GM19193 (cell line): ENCODE data around the gene NELL1.

Experiments used
- POLR2A ChIP-seq: IDR thresholded peaks from 4 replicates; pipeline ENCODE4 v1.6.1; 2011; ENCODE audit not compliant: insufficient read depth, insufficient read length; ENCODE audit errors: extremely low read depth

The NELL1 gene

DNA sequence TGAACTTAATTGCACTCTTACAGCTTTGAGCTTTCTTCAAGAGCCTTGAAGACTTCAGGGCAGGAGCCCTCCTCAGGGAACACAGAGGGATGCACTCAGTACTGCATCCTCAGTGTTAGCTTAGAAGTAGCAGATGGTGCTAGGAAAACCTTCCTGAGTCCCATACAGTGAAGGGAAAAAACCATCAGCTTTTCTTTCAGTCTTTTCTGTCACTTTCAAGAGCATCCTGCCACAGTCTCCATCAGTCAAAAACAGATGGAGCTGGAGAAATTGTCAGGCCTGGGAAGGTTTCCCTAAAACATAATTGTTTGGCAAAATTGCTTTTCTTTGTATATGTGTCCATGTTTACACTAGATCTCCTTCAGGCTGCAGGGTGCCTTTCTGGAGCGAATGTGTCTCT, 384.1 kb downstream of the NELL1 start:
- no peak for TF ChIP-seq POLR2A

DNA sequence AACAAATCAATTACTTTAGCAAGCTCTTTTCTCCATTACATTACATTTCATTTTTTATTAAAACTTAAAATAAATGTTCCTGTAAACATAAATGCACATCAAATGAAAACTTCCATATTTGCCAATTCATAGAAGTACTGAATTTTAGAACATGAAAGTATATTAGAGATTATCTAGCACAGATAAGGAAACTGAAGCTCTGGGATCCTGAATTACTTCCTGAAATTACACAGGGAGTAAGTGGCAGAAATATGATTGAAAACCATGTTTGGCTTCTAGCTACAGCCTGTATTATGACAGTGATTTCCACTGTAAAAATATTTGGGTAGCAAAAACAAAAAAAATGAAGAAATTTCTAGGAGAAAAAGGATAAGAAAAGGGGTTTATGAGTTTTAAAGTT, 387.3 kb downstream of the NELL1 start:
- TF ChIP-seq POLR2A = no peak

DNA sequence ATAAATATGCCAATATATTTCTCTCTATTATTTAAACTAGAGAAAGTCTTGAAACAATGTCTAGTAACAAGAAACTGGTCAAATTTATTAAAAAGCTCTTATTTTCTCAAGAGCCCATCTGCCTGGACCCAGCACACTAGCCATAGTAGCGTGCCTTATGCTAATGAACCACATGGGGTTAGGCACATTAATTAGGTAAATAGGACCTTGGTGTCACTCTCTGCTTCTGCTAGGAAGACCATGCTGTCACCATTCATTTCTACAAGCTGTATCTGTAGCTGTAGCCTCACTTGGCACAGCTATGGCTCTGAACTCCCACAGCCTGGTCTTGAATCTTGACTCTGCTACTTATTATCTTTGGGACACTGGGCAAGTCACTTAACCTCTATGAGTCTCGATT, 390.5 kb downstream of the NELL1 start:
- TF ChIP-seq POLR2A = no peak

DNA sequence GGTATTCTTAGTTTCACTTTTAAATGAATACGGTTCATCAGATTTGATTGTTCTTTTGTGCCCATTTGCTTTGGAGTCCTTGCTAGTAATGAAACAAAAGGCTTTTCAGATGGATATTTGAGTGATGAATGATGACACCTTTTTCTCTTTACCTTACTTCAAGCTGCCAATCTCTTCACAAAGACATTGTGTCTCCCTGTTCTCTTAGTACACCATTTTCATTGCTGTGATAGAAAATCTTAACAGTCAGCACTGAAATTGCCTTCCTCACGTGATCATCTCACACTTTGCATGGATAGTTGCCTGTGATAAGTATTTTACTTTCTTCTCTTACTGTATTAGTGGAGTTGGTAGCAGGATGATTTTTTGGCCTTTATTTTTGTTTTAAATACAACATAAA, 396.6 kb downstream of the NELL1 start:
- no peak for TF ChIP-seq POLR2A

DNA sequence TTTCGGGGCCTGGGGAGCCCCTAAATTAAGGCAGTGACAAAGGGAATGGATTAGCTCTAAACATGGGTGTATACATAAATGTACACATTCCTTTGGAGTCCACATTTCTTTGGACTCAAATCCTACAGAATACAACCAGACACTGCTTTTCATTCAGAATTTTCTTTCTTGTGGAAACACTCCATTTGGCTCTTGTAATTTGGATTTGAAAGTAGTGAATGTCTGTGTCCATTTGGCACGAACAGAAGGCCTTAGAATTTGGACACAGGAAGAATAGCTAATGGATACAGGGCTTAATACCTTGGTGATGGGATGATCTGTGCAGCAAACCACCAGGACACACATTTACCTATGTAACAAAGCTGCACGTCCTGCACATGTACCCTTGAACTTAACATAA, 399.5 kb downstream of the NELL1 start:
- no peak for TF ChIP-seq POLR2A

DNA sequence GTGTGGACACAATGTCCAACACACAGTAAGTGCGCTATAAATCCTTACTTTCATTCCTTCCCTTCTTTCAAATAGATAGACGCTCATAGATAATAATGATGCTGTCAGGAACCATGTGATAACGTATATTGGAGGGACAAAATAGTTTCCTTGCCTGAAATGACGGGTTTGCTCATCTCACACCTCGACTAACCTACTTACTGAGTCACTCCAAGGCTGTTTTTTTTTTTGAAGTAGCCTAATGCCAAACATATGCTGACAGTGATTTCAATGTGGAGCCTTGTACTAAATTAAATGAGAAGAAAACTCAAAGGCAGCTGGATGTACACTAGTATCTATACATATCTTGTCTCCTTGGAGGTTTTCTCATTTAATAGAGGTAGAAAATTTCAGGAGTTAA, 400.5 kb downstream of the NELL1 start:
- no peak for TF ChIP-seq POLR2A

DNA sequence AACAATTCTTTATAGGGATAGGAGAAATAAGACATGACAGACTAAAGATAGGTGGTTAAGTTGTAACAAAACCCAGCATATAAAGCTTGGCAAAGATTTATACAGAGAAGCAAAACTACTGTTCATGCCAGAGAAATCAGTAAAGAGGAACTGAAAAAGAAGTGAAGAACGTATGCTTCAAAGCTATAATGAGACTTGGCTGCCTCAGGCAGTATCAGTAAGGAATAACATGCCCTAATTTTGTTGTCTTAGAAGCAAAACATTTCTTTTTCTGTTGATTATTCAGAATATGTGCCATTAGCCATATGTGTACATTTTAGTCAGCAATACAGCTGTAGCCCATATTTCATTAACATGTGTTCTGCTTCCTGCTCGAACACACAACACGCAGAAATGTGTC, 403.2 kb downstream of the NELL1 start:
- TF ChIP-seq POLR2A = no peak

DNA sequence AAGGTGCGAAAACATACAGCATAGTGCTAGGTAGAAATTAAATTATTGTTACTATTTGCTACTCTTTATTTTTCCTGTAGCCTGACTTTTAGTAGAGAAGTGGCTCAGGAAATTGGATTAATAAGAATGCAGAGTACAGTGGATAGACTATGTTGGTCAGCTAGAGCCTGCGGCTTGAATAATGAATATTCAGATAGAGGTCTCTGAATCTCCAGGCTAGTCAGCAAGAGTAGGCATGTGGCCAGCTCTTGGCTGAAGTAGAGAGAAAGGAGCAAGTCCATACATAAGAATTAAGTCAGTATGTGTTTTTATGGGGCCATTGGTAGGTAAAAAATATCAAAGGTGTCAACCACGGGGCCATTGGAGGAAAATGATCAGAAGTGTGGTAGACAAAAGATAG, 413.5 kb downstream of the NELL1 start:
- no peak for TF ChIP-seq POLR2A

DNA sequence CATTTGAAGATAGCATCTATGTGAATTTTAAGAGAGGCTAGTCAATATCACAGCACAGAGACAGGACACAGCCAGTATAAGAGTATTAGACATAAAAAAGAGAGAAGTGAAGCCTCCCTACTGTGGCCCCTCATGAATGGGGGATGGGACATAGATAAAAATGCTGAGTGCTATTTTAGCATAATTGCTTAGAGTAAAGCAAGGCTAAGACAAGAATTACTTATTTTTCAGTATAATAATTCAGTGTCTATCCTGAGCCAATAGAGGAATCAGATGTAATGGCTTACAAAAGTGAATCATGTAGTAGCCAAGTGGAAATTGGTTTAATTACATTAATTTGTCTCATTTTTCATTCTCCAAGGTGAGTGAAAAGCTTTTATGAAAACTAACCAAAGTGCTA, 419.5 kb downstream of the NELL1 start:
- no peak for TF ChIP-seq POLR2A

DNA sequence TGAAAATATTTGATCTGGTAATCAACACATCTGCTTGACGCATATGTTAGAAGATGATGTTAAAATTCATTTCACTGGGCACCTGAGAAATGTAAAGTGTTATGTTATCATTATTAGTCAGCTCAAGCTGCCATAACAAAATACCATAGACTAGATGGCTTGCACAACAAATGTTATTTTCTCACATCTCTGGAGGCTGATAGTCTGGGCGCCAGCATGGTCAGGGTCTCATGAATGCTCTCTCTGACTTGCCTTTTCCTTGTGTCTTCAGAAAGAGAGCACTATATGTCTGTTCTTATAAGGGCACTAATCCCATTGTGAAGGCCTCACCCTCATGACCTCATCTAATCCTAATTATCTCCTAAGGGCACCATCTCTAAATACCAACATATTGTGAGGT, 435.3 kb downstream of the NELL1 start:
- TF ChIP-seq POLR2A = no peak

DNA sequence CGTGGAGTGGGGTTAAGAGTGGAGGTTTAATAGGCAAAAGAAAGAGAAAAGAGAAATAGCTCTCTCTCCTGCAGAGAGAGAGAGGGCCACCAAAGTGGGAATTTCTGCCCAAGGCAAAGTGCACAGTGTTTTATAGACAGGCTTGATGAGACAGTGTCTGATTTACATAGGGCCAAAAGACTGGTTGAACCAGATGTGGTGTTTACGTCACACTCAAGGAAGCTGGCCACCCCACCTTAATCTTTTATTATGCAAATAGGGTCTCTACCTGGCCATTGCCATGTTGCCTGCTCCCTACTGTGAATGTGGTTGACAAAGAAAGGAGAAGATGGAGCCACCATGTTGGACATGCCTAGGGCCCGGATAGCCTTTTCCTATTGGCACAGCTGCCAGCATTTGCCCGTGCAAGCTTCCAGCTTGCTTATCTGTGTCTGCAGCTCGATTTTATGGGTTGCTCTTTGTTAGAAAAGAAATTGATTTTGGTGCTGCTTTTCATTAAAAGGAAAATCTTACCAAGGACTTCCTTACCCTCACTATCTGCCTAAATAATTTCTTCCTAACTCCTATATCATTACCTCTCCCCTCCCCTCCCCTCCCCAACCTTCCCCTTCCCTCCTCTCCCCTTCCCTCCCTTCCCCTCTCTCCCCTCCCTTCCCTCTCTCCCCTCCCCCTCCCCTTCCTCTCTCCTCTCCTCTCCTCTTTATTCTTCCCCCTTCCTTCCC, 436.0 kb downstream of the NELL1 start:
- TF ChIP-seq POLR2A = no peak

DNA sequence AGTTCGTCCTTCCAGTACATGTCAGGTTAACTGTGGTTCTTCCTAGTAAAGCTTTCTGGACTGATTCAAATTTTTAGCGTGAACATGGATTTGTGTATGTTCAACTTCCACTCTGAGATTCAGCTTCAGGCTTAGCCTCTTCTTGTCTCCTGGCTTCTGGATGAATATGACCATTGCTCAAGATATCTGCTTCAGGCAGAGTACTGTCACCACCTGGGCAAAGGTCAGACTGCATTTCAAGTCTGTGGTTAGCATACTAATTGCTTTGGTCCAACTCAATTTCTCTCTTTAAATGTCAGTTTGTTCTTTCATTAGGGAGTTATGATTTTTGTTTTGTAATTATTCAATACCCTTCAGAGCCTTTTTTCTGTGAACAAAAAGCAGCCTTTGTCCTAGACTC, 440.0 kb downstream of the NELL1 start:
- no peak for TF ChIP-seq POLR2A

DNA sequence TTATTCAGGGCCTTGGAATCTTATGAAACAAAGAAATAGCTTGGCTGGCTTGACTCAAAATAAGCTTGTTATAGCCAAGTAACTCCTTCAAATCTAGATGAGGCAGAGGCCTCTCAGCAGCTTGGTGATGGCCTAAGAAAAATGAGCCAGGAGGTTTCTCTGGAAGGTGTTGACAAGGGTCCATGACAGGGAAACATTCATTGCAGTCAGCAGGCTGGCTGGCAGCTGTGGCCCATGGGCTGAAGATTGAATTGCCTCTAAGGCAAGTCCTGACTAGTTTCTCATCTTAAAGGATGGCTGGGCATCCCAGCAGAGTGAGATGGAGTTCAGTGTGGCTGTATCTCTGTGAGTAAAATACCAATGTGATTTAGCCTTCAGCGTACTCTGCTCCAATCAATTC, 441.0 kb downstream of the NELL1 start:
- no peak for TF ChIP-seq POLR2A

DNA sequence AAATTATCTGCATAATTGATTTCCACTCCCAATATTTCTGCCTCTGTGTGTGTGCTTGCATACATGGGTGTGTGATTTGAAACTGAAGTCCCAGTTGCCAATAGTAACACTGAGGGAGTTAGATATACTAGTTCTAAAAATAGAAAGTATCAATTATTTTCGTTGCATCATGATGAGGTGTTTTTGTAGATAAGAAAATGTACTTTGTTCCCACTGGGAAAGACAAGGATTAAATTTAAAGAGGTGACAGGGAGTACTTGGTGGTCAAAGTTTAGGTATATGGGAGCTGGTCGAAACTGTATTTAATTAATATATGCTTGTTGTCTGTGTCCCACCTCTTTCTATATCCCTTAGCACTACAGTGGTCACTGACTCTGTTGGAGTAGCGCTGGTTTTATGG, 444.5 kb downstream of the NELL1 start:
- TF ChIP-seq POLR2A = no peak

DNA sequence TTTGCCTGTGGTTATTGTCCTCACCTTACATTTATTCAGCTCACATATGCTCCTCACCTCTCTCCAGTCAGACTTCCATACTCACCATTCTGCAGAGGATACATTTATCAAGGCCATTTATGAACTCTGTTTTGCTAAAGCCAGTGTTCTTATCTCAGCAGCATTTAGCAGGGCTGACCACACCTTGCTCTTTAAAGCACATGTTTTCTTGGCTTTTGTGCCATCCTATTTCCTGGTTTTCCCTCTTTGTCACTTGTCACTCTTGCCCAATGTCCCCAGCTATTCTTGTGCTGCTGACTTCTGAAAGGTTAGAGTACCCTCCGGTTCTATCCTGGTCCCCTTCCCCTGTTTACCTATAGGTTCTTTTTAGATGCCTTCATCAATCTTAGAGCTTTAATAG, 446.6 kb downstream of the NELL1 start:
- TF ChIP-seq POLR2A = no peak

DNA sequence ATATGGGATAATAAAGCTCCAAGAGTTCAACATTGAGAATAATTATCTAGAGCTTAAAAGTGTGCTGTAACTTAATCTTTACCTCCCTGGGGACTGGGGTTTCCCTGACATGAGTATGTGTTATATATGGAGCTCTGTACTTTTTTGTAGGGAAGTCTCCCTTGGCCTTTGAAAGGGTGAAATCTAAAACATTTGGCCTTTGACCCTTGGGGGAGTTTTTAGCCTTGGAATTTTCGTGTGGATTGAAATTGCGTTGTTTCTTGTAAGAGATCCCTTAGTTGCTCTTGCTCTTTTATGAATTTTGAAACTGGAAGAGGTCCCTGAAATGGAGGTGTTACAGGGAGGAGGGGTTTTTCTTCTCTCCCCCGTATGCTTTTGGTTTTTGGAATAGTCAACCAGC, 450.0 kb downstream of the NELL1 start:
- TF ChIP-seq POLR2A = no peak

DNA sequence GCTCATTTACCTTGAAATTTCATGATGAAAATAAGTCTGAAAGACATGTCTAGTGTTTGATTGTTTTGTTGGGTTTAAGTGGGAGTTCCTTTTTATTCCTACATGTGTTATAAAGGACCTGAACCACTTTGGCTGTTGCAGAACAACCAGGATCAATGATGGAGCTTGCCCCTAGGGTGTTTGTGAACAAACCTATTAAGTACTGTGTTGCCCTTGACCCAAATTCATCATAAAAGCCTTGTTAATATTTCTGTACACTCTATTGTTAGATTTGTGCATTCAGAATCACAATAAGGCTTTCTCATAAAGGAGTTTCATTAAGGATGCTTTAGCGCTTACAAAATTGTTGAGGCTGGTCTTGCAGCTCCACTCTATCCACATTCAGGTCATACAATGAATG, 452.6 kb downstream of the NELL1 start:
- no peak for TF ChIP-seq POLR2A

DNA sequence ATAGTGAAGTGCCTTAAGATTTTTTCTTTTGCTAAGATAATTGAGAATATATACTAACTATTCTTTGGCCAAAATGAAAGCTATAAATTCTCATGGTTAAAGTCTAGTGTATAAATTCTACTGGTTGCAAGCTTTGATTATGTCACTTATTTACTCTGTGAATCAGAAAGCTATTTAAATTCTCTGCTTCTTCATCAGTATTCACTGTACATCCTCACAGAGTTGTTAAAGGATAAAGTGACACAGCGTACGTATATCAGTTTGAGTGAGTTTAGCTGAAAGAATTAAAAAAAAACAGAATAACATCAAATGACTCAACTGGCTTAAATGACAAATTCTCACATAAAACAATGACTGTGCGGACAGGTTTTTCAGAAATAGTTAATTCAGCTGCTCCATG, 453.1 kb downstream of the NELL1 start:
- no peak for TF ChIP-seq POLR2A

DNA sequence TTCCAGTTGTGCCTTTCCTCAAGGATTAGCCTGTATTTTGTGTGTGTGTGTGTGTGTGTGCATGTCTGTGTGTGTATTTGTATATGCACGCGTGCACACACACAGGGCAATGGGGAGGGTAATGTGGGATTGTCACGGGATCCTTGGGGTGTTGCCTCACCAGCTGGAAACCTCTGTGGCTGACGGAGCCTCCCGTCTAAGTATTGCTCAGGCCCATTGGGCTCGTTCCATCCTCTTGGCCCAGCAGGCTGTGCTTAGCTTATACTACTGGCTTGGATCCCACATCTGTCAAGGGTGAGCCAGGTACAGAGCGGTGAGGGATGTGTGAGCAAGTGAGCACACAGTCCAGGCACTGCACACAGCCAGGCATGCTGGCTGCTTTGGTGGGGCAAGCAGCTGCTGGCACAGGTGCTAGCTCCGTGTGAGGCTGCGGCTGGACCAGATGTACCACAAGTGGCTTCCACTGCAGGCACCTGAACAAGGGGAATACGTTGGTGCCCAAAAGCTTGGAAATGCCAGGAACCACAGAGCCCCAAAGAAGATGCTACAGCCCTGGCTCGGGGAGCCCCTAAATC, 462.8 kb downstream of the NELL1 start:
- no peak for TF ChIP-seq POLR2A
